Measurements from ENCODE around the gene RP9. TPM values are rescaled to one million over a fixed set of nuclear protein-coding genes. Genes with fewer than 3 reads are reported as not detected.

RP9 gene
- total and polyA plus RNA-seq, 2 of the 4 experiments (the other 2 are of a cell fraction) = 9.5 to 18.1 TPM

DNA sequence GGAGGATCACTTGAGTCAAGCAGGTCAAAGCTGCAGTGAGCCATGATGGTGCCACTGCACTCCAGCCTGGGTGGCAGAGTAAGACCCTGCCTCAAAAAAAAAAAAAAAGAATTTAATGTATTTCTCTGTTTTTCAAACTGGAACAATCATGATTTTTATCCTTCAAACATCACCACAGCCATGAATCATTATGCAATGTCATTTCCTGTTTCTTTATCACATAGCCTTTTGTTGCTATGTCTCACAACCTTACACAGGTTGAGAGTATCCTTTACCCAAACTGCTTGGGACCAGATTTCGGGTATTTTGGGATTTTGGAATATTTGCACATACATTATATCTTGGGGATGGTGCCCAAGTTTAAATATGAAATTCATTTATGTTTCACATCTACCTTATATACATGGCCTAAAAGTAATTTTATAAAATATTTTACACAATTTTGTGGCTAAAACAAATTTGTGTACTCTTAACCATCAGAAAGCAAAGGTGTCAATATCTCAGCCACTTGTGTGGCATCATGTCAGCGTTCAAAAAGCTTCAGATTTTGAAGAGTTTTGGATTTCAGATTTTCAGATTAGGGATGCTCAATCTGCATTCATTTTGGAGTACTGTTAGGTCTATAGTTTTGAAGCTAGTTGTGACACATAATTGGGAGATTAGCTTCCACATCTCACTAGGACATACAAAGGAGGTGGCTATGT is 54.8 kb downstream of the RP9 start:
- TF ChIP-seq CEBPB (IDR thresholded peaks at IDR 0.05; ENCODE audit: low read depth, low read length) (peak; percentile 77), SMC3 (IDR thresholded peaks at IDR 0.05; ENCODE audit: low read depth, low read length) (no peak)
- DNase-seq (peak; percentile 39), ATAC-seq (ENCODE audit: low read depth) (0 out of 2 replicates have a peak, but pooled peaks have one; percentile 22)
- H3K79me1 ChIP-seq (ENCODE audit: low read depth in 1 of 2, low read length in 2 of 2) = peaks cover 15 to 56% of the 10 kb centered on the region in 2 experiments; a peak in 3 of 4 replicates
- H2AFZ ChIP-seq (replicated peaks; ENCODE audit: low read length, poor library complexity) = no peak overlapping the region
- in situ Hi-C loops (cut with MboI; ENCODE audit: low sequenced_read_pairs) (no loop called here), intact Hi-C loops (cut with micrococcal nuclease) (loop anchor here (5.0 kb wide), 1 partner anchor 112 kb away; no protein-coding TSS in a partner anchor), dilution Hi-C loops (cut with HindIII; ENCODE audit: low sequenced_read_pairs, unreplicated experiment) (no loop called here)
- H3K27ac ChIP-seq (ENCODE audit: insufficient read depth, low read length) = no peak overlapping the region
- 0 out of 4 replicates have a peak overlapping the region, but pooled peaks of 1 of the 2 experiments have one; percentile 37 for H4K8ac ChIP-seq (ENCODE audit: low read depth in 2 of 2, low read length in 2 of 2)
- WGBS, 2 experiments (ENCODE audit: extremely low coverage in 2 of 2, insufficient read length in 1 of 2) = no CpG with 5 or more reads among the region's 2 CpGs
- H3K9me3 ChIP-seq (ENCODE audit: control insufficient read depth, insufficient read depth, low read length) = no peaks in the 10 kb centered on the region
- no peak overlapping the region for H2AK5ac ChIP-seq (ENCODE audit: low read depth, low read length)
- H2AK9ac ChIP-seq (replicated peaks; ENCODE audit: low read depth, low read length, poor library complexity) = no peak overlapping the region
- peak overlapping the region; percentile 48 for H2BK5ac ChIP-seq (ENCODE audit: low read depth, low read length, poor library complexity, severe bottlenecking)
- no peaks in the 10 kb centered on the region for H3K27me3 ChIP-seq (ENCODE audit: control insufficient read depth, insufficient read depth, low read length)
- ChIA-PET POLR2A (ENCODE audit: unreplicated experiment) (no interaction called here), CTCF (interaction anchor here (1.2 to 1.3 kb wide), 2 partner anchors 54 to 208 kb away, joined by 4 to 5 read pairs; no protein-coding TSS in a partner anchor)
- H4K20me1 ChIP-seq (ENCODE audit: insufficient read depth, low read length) = peaks cover 6% of the 10 kb centered on the region; the same call in 1 of the 2 replicates
- H3K9ac ChIP-seq (ENCODE audit: low read depth, low read length) = no peak overlapping the region
- no peak overlapping the region for H2BK20ac ChIP-seq (ENCODE audit: low read depth, low read length)
- no TSS peak for BruUV-seq (replicated peaks)
- no peak overlapping the region for H2BK120ac ChIP-seq (ENCODE audit: low read depth, low read length)
- H3K4ac ChIP-seq (ENCODE audit: low read depth, low read length) = no peak overlapping the region
- H3K9me1 ChIP-seq (ENCODE audit: insufficient read depth, low read length) = no peaks in the 10 kb centered on the region
- peaks cover 4% of the 10 kb centered on the region; the same call in 1 of the 2 replicates for H3K4me1 ChIP-seq (ENCODE audit: control insufficient read depth, insufficient read depth, low read length)
- no peak overlapping the region; the same call in 1 of the 2 replicates for H3K18ac ChIP-seq (ENCODE audit: low read depth, low read length)
- no peak overlapping the region for H3K23ac ChIP-seq (ENCODE audit: low read depth, low read length)
- H3K4me3 ChIP-seq (ENCODE audit: insufficient read depth, low read depth, low read length) = no peak overlapping the region
- no peak overlapping the region for H4K5ac ChIP-seq (ENCODE audit: low read depth, low read length)
- no peak overlapping the region for H3K14ac ChIP-seq (replicated peaks; ENCODE audit: low read depth, low read length)
- H3K36me3 ChIP-seq (ENCODE audit: control insufficient read depth, insufficient read depth, low read length) = no peaks in the 10 kb centered on the region
- no peak overlapping the region for H3K56ac ChIP-seq (ENCODE audit: extremely low read depth, insufficient read depth, low read length)
- H4K91ac ChIP-seq (ENCODE audit: insufficient read depth, low read depth, low read length) = peak overlapping the region; percentile 9; the same call in 1 of the 2 replicates
- H2BK15ac ChIP-seq (ENCODE audit: low read depth, low read length) = no peak overlapping the region
- no peak overlapping the region for H3K4me2 ChIP-seq (ENCODE audit: low read depth, low read length)
